ENCODE measurements around the gene PTPRF.

PTPRF gene

DNA sequence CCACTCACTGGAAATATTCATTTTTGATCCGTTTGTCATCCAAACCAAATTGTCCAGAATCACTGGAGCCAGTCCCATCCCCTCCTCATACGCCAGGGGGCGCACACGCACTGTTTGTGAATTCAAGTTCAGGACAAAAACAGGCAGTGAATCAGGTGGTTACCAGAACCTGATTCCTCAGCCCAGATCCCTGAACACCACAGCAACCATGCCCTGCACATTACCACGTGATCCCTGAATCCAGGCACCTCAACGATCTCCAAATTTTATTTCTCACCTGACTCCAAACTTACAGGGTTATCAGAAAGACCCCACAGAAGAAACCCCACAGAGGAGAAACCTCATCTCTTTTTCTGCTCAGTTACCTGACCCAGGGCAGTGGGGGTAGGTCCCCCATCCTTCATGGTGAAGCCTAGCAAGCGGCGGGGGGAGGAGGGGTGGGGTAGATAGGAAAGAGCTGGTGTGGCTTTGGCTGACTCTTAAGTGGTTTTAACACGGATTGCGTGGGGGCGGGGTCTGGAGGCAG lies 1.4 kb upstream of the PTPRF start:
- no peak overlapping the region for H3K4me2 ChIP-seq (ENCODE audit: insufficient read depth, low read length, poor library complexity, severe bottlenecking)
- no peaks in the 10 kb centered on the region for H3K9me3 ChIP-seq (replicated peaks in 1 of 2; ENCODE audit: control insufficient read depth in 2 of 2, insufficient read depth in 1 of 2, low read depth in 1 of 2, low read length in 2 of 2)
- no CpG with 5 or more reads among the region's 11 CpGs for WGBS, 2 donors (ENCODE audit: extremely low coverage in 2 of 2, insufficient read length in 2 of 2, insufficient replicate concordance in 1 of 2)
- H4K91ac ChIP-seq (ENCODE audit: low read depth, low read length, poor library complexity): no peak overlapping the region
- H3K14ac ChIP-seq (ENCODE audit: low read length): no peak overlapping the region
- H2BK120ac ChIP-seq (ENCODE audit: low read depth, low read length): no peak overlapping the region
- no peak overlapping the region for H3K27ac ChIP-seq (replicated peaks; ENCODE audit: low read length)
- no peak overlapping the region for H2AK5ac ChIP-seq (ENCODE audit: low read depth, low read length)
- no peak overlapping the region for H3K23ac ChIP-seq (ENCODE audit: low read depth, low read length, poor library complexity)
- H3K18ac ChIP-seq (ENCODE audit: low read length): no peak overlapping the region
- no peaks in the 10 kb centered on the region for H3K36me3 ChIP-seq (replicated peaks in 1 of 2; ENCODE audit: control insufficient read depth in 2 of 2, insufficient read depth in 2 of 2, low read length in 2 of 2)
- peak overlapping the region; percentile 14 for H2AFZ ChIP-seq (ENCODE audit: low read length)
- no peak overlapping the region for H3K4ac ChIP-seq (ENCODE audit: low read length)
- H4K8ac ChIP-seq (ENCODE audit: low read depth, low read length): no peak overlapping the region
- no peak overlapping the region for H3K9ac ChIP-seq (ENCODE audit: low read depth, low read length, poor library complexity)
- H3K4me1 ChIP-seq (ENCODE audit: control insufficient read depth in 2 of 2, insufficient read depth in 1 of 2, low read depth in 1 of 2, low read length in 2 of 2): peaks cover 10 to 17% of the 10 kb centered on the region in 2 donors
- no peak overlapping the region for H2BK12ac ChIP-seq (ENCODE audit: low read length)
- no peak overlapping the region for H3K4me3 ChIP-seq (ENCODE audit: low read length in 2 of 2)
- DNase-seq (ENCODE audit: low spot score): peak; percentile 89
- no peak overlapping the region for H2BK15ac ChIP-seq (ENCODE audit: low read length)
- no peak overlapping the region for H2BK5ac ChIP-seq (ENCODE audit: low read length)
- peaks cover 0 to 12% (median 0%) of the 10 kb centered on the region in 3 experiments for H3K27me3 ChIP-seq (ENCODE audit: control insufficient read depth in 3 of 3, insufficient read depth in 3 of 3, low read depth in 1 of 3, low read length in 3 of 3)
- H3K79me1 ChIP-seq (ENCODE audit: low read depth, low read length): peaks cover 3% of the 10 kb centered on the region

DNA sequence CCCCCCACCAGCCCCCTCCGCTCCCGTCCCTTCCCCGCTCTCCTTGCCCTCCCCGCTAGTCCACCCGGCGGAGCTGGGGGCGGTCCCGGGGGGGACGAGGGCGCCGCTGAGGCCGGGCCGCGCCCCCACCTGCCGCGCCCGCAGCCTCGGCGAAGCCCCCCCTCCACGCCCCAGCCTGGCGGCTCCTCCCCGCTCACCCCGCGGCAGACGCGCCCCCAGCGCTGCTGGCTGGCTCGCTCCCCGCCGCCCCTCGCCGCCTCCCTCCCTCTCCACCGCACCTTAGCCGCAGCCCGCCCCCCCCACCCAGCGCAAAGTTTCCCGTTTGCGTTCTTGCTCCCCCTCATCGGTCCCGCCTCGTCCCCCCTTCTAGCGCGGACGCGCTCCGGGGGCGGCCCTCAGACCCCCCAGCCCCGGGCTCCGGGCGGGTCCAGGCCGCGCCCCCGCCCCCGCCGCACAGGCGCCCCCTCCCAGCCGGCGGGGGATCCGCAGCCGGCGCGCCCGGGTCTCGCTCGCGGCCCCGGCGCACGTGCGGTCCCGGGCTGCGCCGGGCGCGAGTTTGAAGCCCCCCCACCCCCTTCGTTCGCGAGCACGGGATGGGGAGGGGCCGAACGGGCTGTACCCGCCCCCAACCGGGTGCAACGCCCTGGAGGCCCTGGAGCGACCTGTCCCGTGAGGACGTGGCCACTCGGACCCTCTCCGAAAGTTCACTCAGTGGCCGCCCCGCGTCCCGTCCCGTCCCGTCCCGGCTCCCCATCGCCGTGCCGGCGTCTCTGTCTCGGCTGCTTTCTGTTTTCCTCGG lies 623 bp downstream of the PTPRF start:
- no peak overlapping the region for H4K91ac ChIP-seq (ENCODE audit: low read depth, low read length, poor library complexity)
- no peak overlapping the region for H3K27ac ChIP-seq (replicated peaks; ENCODE audit: low read length)

DNA sequence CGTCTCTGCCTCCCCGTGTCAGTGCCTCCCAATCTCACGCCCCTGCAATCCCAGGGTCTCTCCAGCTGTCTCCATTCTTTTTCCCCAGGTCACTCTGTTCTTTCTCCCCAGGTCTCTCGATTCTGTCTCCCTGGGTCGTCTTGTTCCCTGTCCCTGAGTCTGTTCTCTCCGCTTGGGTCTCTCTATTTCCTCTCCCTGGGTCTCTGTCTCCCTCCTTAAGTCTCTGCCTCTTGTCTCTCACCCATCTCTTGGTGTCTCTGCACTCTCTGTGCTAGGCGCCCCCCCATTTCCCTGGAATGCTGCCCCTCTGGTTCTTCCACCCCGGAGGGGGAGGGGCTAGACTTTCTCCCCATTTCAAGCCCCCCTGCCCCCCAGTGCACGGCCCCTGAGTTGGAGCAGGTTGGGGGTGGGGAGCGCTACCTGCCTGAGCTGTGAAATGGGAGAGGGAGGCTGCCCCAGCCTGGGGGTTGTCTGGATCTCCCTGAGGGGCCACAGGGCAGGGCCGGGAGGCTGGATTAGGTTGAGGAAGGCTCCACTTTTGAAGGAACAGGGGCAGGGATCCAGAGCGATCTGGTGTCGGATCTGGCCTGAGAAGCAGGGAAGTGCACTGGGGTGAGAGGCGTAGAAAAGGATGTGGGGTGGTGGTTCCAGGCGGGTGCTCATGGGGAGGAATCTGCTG lies 1.4 kb downstream of the PTPRF start:
- Histone ChIP-seq H3K23ac (ENCODE audit: low read depth, low read length, poor library complexity) (no peak overlapping the region), H3K4me3 (ENCODE audit: low read length in 2 of 2) (peak overlapping the region; percentile 49 to 83), H3K14ac (ENCODE audit: low read length) (peak overlapping the region; percentile 14), H2BK15ac (ENCODE audit: low read length) (no peak overlapping the region), H3K9me3 (replicated peaks in 1 of 2; ENCODE audit: control insufficient read depth in 2 of 2, insufficient read depth in 1 of 2, low read depth in 1 of 2, low read length in 2 of 2) (no peaks in the 10 kb centered on the region), H2BK5ac (ENCODE audit: low read length) (peak overlapping the region; percentile 79), H3K4me1 (ENCODE audit: control insufficient read depth in 2 of 2, insufficient read depth in 1 of 2, low read depth in 1 of 2, low read length in 2 of 2) (peaks cover 10 to 18% of the 10 kb centered on the region in 2 donors), H2BK120ac (ENCODE audit: low read depth, low read length) (peak overlapping the region; percentile 36), H4K91ac (ENCODE audit: low read depth, low read length, poor library complexity) (no peak overlapping the region), H2AK5ac (ENCODE audit: low read depth, low read length) (peak overlapping the region; percentile 66), H3K4me2 (ENCODE audit: insufficient read depth, low read length, poor library complexity, severe bottlenecking) (peak overlapping the region; percentile 98), H3K36me3 (replicated peaks in 1 of 2; ENCODE audit: control insufficient read depth in 2 of 2, insufficient read depth in 2 of 2, low read length in 2 of 2) (peaks cover 0 to 3% of the 10 kb centered on the region in 2 donors), H3K4ac (ENCODE audit: low read length) (no peak overlapping the region), H3K79me1 (ENCODE audit: low read depth, low read length) (peaks cover 11% of the 10 kb centered on the region), H4K8ac (ENCODE audit: low read depth, low read length) (no peak overlapping the region), H3K27me3 (ENCODE audit: control insufficient read depth in 3 of 3, insufficient read depth in 3 of 3, low read depth in 1 of 3, low read length in 3 of 3) (peaks cover 0 to 6% (median 0%) of the 10 kb centered on the region in 3 experiments), H2BK12ac (ENCODE audit: low read length) (no peak overlapping the region), H3K27ac (replicated peaks; ENCODE audit: low read length) (no peak overlapping the region), H2AFZ (ENCODE audit: low read length) (peak overlapping the region; percentile 86), H3K18ac (ENCODE audit: low read length) (peak overlapping the region; percentile 93), H3K9ac (ENCODE audit: low read depth, low read length, poor library complexity) (peak overlapping the region; percentile 89)
- no peak for DNase-seq (ENCODE audit: low spot score)
- no CpG with 5 or more reads among the region's 15 CpGs for WGBS, 2 donors (ENCODE audit: extremely low coverage in 2 of 2, insufficient read length in 2 of 2, insufficient replicate concordance in 1 of 2)

More for the DNA sequence above, 623 bp downstream of the PTPRF start:
- Histone ChIP-seq H3K4me2 (ENCODE audit: insufficient read depth, low read length, poor library complexity, severe bottlenecking) (peak overlapping the region; percentile 98), H3K36me3 (replicated peaks in 1 of 2; ENCODE audit: control insufficient read depth in 2 of 2, insufficient read depth in 2 of 2, low read length in 2 of 2) (no peaks in the 10 kb centered on the region), H3K4me1 (ENCODE audit: control insufficient read depth in 2 of 2, insufficient read depth in 1 of 2, low read depth in 1 of 2, low read length in 2 of 2) (peaks cover 10 to 17% of the 10 kb centered on the region in 2 donors), H3K18ac (ENCODE audit: low read length) (peak overlapping the region; percentile 98), H2BK12ac (ENCODE audit: low read length) (no peak overlapping the region), H3K79me1 (ENCODE audit: low read depth, low read length) (peaks cover 4% of the 10 kb centered on the region), H3K4me3 (ENCODE audit: low read length in 2 of 2) (peak overlapping the region; percentile 49 to 83), H2BK5ac (ENCODE audit: low read length) (peak overlapping the region; percentile 79), H3K4ac (ENCODE audit: low read length) (no peak overlapping the region), H3K9ac (ENCODE audit: low read depth, low read length, poor library complexity) (peak overlapping the region; percentile 97), H3K27me3 (ENCODE audit: control insufficient read depth in 3 of 3, insufficient read depth in 3 of 3, low read depth in 1 of 3, low read length in 3 of 3) (peaks cover 0 to 12% (median 0%) of the 10 kb centered on the region in 3 experiments), H2BK15ac (ENCODE audit: low read length) (peak overlapping the region; percentile 50), H3K23ac (ENCODE audit: low read depth, low read length, poor library complexity) (peak overlapping the region; percentile 52), H2BK120ac (ENCODE audit: low read depth, low read length) (peak overlapping the region; percentile 36), H4K8ac (ENCODE audit: low read depth, low read length) (no peak overlapping the region), H3K9me3 (replicated peaks in 1 of 2; ENCODE audit: control insufficient read depth in 2 of 2, insufficient read depth in 1 of 2, low read depth in 1 of 2, low read length in 2 of 2) (no peaks in the 10 kb centered on the region), H3K14ac (ENCODE audit: low read length) (no peak overlapping the region), H2AFZ (ENCODE audit: low read length) (peak overlapping the region; percentile 86), H2AK5ac (ENCODE audit: low read depth, low read length) (peak overlapping the region; percentile 66)
- WGBS, 2 donors (ENCODE audit: extremely low coverage in 2 of 2, insufficient read length in 2 of 2, insufficient replicate concordance in 1 of 2): no CpG with 5 or more reads among the region's 102 CpGs
- no peak for DNase-seq (ENCODE audit: low spot score)

DNA sequence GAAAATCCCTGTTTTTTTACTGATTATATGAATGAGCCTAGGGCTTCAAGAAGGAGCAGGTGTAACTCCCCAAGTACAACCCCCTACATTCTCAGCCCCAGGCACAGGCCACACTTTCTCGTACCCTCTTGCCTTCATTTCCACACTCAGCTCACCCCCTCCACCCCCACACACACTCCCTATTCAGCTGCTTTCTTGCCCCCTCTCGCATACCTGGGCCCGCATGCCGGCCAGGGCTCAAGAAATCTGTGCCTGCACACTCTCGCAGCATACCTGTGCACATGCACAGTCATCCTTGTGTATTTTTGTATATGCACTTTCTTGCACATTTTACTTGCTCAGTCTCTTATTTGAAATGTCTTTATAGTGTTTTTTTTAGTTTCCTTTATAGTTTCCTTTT lies 2.0 kb downstream of the PTPRF start:
- Histone ChIP-seq H3K23ac (ENCODE audit: low read depth, low read length, poor library complexity) (no peak overlapping the region), H4K91ac (ENCODE audit: low read depth, low read length, poor library complexity) (no peak overlapping the region), H2BK12ac (ENCODE audit: low read length) (no peak overlapping the region), H3K9me3 (replicated peaks in 1 of 2; ENCODE audit: control insufficient read depth in 2 of 2, insufficient read depth in 1 of 2, low read depth in 1 of 2, low read length in 2 of 2) (no peaks in the 10 kb centered on the region), H2BK5ac (ENCODE audit: low read length) (no peak overlapping the region), H3K36me3 (replicated peaks in 1 of 2; ENCODE audit: control insufficient read depth in 2 of 2, insufficient read depth in 2 of 2, low read length in 2 of 2) (peaks cover 0 to 5% of the 10 kb centered on the region in 2 donors), H3K4ac (ENCODE audit: low read length) (no peak overlapping the region), H2AK5ac (ENCODE audit: low read depth, low read length) (no peak overlapping the region), H3K4me2 (ENCODE audit: insufficient read depth, low read length, poor library complexity, severe bottlenecking) (peak overlapping the region; percentile 98), H3K4me3 (ENCODE audit: low read length in 2 of 2) (no peak overlapping the region), H2BK120ac (ENCODE audit: low read depth, low read length) (no peak overlapping the region), H2BK15ac (ENCODE audit: low read length) (no peak overlapping the region), H3K9ac (ENCODE audit: low read depth, low read length, poor library complexity) (no peak overlapping the region), H3K18ac (ENCODE audit: low read length) (no peak overlapping the region), H3K14ac (ENCODE audit: low read length) (no peak overlapping the region), H3K27me3 (ENCODE audit: control insufficient read depth in 3 of 3, insufficient read depth in 3 of 3, low read depth in 1 of 3, low read length in 3 of 3) (no peaks in the 10 kb centered on the region), H3K4me1 (ENCODE audit: control insufficient read depth in 2 of 2, insufficient read depth in 1 of 2, low read depth in 1 of 2, low read length in 2 of 2) (peaks cover 10 to 18% of the 10 kb centered on the region in 2 donors), H3K27ac (replicated peaks; ENCODE audit: low read length) (no peak overlapping the region), H4K8ac (ENCODE audit: low read depth, low read length) (no peak overlapping the region), H3K79me1 (ENCODE audit: low read depth, low read length) (peaks cover 13% of the 10 kb centered on the region), H2AFZ (ENCODE audit: low read length) (no peak overlapping the region)
- no CpG with 5 or more reads among the region's 5 CpGs for WGBS, 2 donors (ENCODE audit: extremely low coverage in 2 of 2, insufficient read length in 2 of 2, insufficient replicate concordance in 1 of 2)
- DNase-seq (ENCODE audit: low spot score): no peak
